Activated CD8-positive, alpha-beta memory T cell treated with anti-CD3 and anti-CD28 coated beads, Interleukin-2, amount 10 ng/mL, durations not matched to agents 7 days and 5 days (primary cell): ENCODE results near the gene MAML3. TPM values are rescaled to one million over a fixed set of nuclear protein-coding genes. Genes with fewer than 3 reads are reported as not detected.
A peak's percentile ranks its signal among the peaks of the same experiment; 100 is the strongest.

ENCODE experiments used
- ATAC-seq: fragments of 150-1000 bp; cut with Tn5 transposase; one replicate; pipeline ENCODE4 v1.10.0; 2021; ENCODE audit warnings: moderate library complexity
- CTCF ChIA-PET: fragments of 350-600 bp; sonication (Branson Sonifier 250); formaldehyde crosslinking; loops from one replicate; lab custom pipeline; 2021; ENCODE audit warnings: antibody characterized with exemption; lab: Charles Lee
- DNase-seq: peaks from one replicate; pipeline ENCODE4 v3.0.0-alpha.2; 2020
- H3K27ac Mint-ChIP-seq: one replicate; pipeline ENCODE4 v1.8.0; 2021; ENCODE audit warnings: mild to moderate bottlenecking, mixed read lengths
- H3K27me3 Mint-ChIP-seq: one replicate; pipeline ENCODE4 v1.8.0; 2021; ENCODE audit warnings: mixed read lengths
- H3K36me3 Mint-ChIP-seq: one replicate; pipeline ENCODE4 v1.8.0; 2021; ENCODE audit warnings: mild to moderate bottlenecking, mixed read lengths
- H3K4me1 Mint-ChIP-seq: one replicate; pipeline ENCODE4 v1.8.0; 2021; ENCODE audit warnings: mixed read lengths
- H3K4me3 Mint-ChIP-seq: one replicate; pipeline ENCODE4 v1.8.0; 2021; ENCODE audit warnings: mild to moderate bottlenecking, moderate library complexity, mixed read lengths
- H3K9me3 Mint-ChIP-seq: one replicate; pipeline ENCODE4 v1.8.0; 2022; ENCODE audit warnings: low read depth, mixed read lengths
- total RNA-seq, 2 experiments: library from RNA; stranded (reverse); gene quantifications; one replicate each; pipeline ENCODE4 v1.2.3, GENCODE V29; 2021

Gene MAML3
- total RNA-seq, 2 experiments from 2014 or later, result 1.8 to 4.3 TPM

- H3K27ac Mint-ChIP-seq, result peak overlapping the region; percentile 96
- no peak for DNase-seq
- H3K27me3 Mint-ChIP-seq, result peaks cover 2% of the 10 kb centered on the region
- peaks cover 77% of the 10 kb centered on the region for H3K4me1 Mint-ChIP-seq
- CTCF ChIA-PET, result interaction anchor here (0.6 to 2.4 kb wide), 3 partner anchors 12 to 151 kb away, joined by 3 to 8 read pairs (median 4); no protein-coding TSS in a partner anchor
- peaks cover 21% of the 10 kb centered on the region for H3K36me3 Mint-ChIP-seq
- ATAC-seq, result no peak
- H3K9me3 Mint-ChIP-seq, result no peaks in the 10 kb centered on the region
- H3K4me3 Mint-ChIP-seq, result no peak overlapping the region
Observed at GRCh38 chr4:140102421-140102820, 51.6 kb downstream of the MAML3 start.

- DNase-seq, result no peak
- Mint-ChIP-seq H3K4me1 (peaks cover 86% of the 10 kb centered on the region), H3K36me3 (peaks cover 21% of the 10 kb centered on the region), H3K27ac (peak overlapping the region; percentile 22), H3K9me3 (no peaks in the 10 kb centered on the region), H3K4me3 (no peak overlapping the region), H3K27me3 (no peaks in the 10 kb centered on the region)
- CTCF ChIA-PET, result interaction anchor here (1.1 to 1.2 kb wide), 2 partner anchors 16 to 22 kb away, joined by 4 read pairs; no protein-coding TSS in a partner anchor
- no peak for ATAC-seq
Observed at GRCh38 chr4:140100771-140101170, 53.2 kb downstream of the MAML3 start.

- ATAC-seq, result no peak
- Mint-ChIP-seq H3K9me3 (no peaks in the 10 kb centered on the region), H3K36me3 (peaks cover 24% of the 10 kb centered on the region), H3K27me3 (no peaks in the 10 kb centered on the region), H3K27ac (peak overlapping the region; percentile 83), H3K4me3 (peak overlapping the region; percentile 28), H3K4me1 (peaks cover 91% of the 10 kb centered on the region)
- CTCF ChIA-PET, result interaction anchor here (1.4 kb wide), 1 partner anchor 53 kb away, joined by 5 read pairs; no protein-coding TSS in a partner anchor
- peak; percentile 46 for DNase-seq
Observed at GRCh38 chr4:140099983-140100382, 54.0 kb downstream of the MAML3 start.

GRCh38 chr4:140098455-140099160, 55.4 kb downstream of the MAML3 start:
- H3K4me1 Mint-ChIP-seq, result peaks cover 96% of the 10 kb centered on the region
- CTCF ChIA-PET, result interaction anchor here (1.0 to 1.9 kb wide), 4 partner anchors 16 to 54 kb away, joined by 5 to 6 read pairs (median 5); no protein-coding TSS in a partner anchor
- peaks cover 24% of the 10 kb centered on the region for H3K36me3 Mint-ChIP-seq
- H3K27ac Mint-ChIP-seq, result peak overlapping the region; percentile 34
- no peaks in the 10 kb centered on the region for H3K27me3 Mint-ChIP-seq
- DNase-seq (no peak), ATAC-seq (no peak)
- H3K9me3 Mint-ChIP-seq, result no peaks in the 10 kb centered on the region
- H3K4me3 Mint-ChIP-seq, result no peak overlapping the region

- no peak overlapping the region for H3K4me3 Mint-ChIP-seq
- H3K36me3 Mint-ChIP-seq, result peaks cover 20% of the 10 kb centered on the region
- peak overlapping the region; percentile 94 for H3K27ac Mint-ChIP-seq
- peaks cover 91% of the 10 kb centered on the region for H3K4me1 Mint-ChIP-seq
- no peaks in the 10 kb centered on the region for H3K9me3 Mint-ChIP-seq
- DNase-seq, result no peak
- no peaks in the 10 kb centered on the region for H3K27me3 Mint-ChIP-seq
- ATAC-seq, result no peak
- CTCF ChIA-PET, result interaction anchor here (1.1 to 1.9 kb wide), 3 partner anchors 17 to 54 kb away, joined by 4 to 5 read pairs (median 4); no protein-coding TSS in a partner anchor
Observed at GRCh38 chr4:140097572-140097971, 56.4 kb downstream of the MAML3 start.

GRCh38 chr4:140096921-140097320, 57.1 kb downstream of the MAML3 start:
- ATAC-seq (no peak), DNase-seq (no peak)
- CTCF ChIA-PET, result interaction anchor here (1.1 to 1.9 kb wide), 3 partner anchors 17 to 54 kb away, joined by 4 to 5 read pairs (median 4); no protein-coding TSS in a partner anchor
- Mint-ChIP-seq H3K36me3 (peaks cover 16% of the 10 kb centered on the region), H3K4me1 (peaks cover 90% of the 10 kb centered on the region), H3K27ac (peak overlapping the region; percentile 94), H3K27me3 (no peaks in the 10 kb centered on the region), H3K9me3 (no peaks in the 10 kb centered on the region), H3K4me3 (peak overlapping the region; percentile 75)

- CTCF ChIA-PET, result interaction anchor here (0.8 to 3.2 kb wide), 10 partner anchors 11 to 157 kb away, joined by 3 to 15 read pairs (median 4); no protein-coding TSS in a partner anchor
- no peaks in the 10 kb centered on the region for H3K27me3 Mint-ChIP-seq
- peak overlapping the region; percentile 75 for H3K4me3 Mint-ChIP-seq
- ATAC-seq, result no peak
- peaks cover 15% of the 10 kb centered on the region for H3K36me3 Mint-ChIP-seq
- peak overlapping the region; percentile 94 for H3K27ac Mint-ChIP-seq
- H3K9me3 Mint-ChIP-seq, result no peaks in the 10 kb centered on the region
- DNase-seq, result no peak
- H3K4me1 Mint-ChIP-seq, result peaks cover 91% of the 10 kb centered on the region
Observed at GRCh38 chr4:140096483-140096861, 57.5 kb downstream of the MAML3 start.

- H3K27ac Mint-ChIP-seq, result peak overlapping the region; percentile 94
- H3K27me3 Mint-ChIP-seq, result no peaks in the 10 kb centered on the region
- H3K4me1 Mint-ChIP-seq, result peaks cover 91% of the 10 kb centered on the region
- H3K9me3 Mint-ChIP-seq, result no peaks in the 10 kb centered on the region
- peaks cover 10% of the 10 kb centered on the region for H3K36me3 Mint-ChIP-seq
- DNase-seq, result peak; percentile 85
- CTCF ChIA-PET, result interaction anchor here (0.8 to 3.2 kb wide), 10 partner anchors 10 to 158 kb away, joined by 3 to 15 read pairs (median 4); no protein-coding TSS in a partner anchor
- peak; percentile 86 for ATAC-seq
- H3K4me3 Mint-ChIP-seq, result peak overlapping the region; percentile 75
Observed at GRCh38 chr4:140095694-140096482, 58.1 kb downstream of the MAML3 start.

GRCh38 chr4:140094438-140095420, 59.3 kb downstream of the MAML3 start:
- CTCF ChIA-PET, result interaction anchor here (1.2 to 3.2 kb wide), 7 partner anchors 9 to 56 kb away, joined by 3 to 15 read pairs (median 4); no protein-coding TSS in a partner anchor

GRCh38 chr4:140092094-140092851, 61.7 kb downstream of the MAML3 start:
- DNase-seq (no peak), ATAC-seq (no peak)
- H3K27me3 Mint-ChIP-seq, result no peaks in the 10 kb centered on the region
- peaks cover 5% of the 10 kb centered on the region for H3K36me3 Mint-ChIP-seq
- H3K4me1 Mint-ChIP-seq, result peaks cover 65% of the 10 kb centered on the region
- H3K27ac Mint-ChIP-seq, result no peak overlapping the region
- CTCF ChIA-PET, result no interaction called here
- no peaks in the 10 kb centered on the region for H3K9me3 Mint-ChIP-seq
- no peak overlapping the region for H3K4me3 Mint-ChIP-seq

More at GRCh38 chr4:140094438-140095420, 59.3 kb downstream of the MAML3 start:
- Mint-ChIP-seq H3K27me3 (no peaks in the 10 kb centered on the region), H3K27ac (peak overlapping the region; percentile 94), H3K4me3 (peak overlapping the region; percentile 75), H3K4me1 (peaks cover 86% of the 10 kb centered on the region), H3K36me3 (peaks cover 6% of the 10 kb centered on the region), H3K9me3 (no peaks in the 10 kb centered on the region)
- ATAC-seq (peak; percentile 14), DNase-seq (peak; percentile 62)

GRCh38 chr4:140091305-140091704, 62.7 kb downstream of the MAML3 start:
- peaks cover 4% of the 10 kb centered on the region for H3K36me3 Mint-ChIP-seq
- H3K4me3 Mint-ChIP-seq, result no peak overlapping the region
- H3K9me3 Mint-ChIP-seq, result no peaks in the 10 kb centered on the region
- H3K27me3 Mint-ChIP-seq, result no peaks in the 10 kb centered on the region
- CTCF ChIA-PET, result interaction anchor here (1.0 kb wide), 1 partner anchor 13 kb away, joined by 4 read pairs; no protein-coding TSS in a partner anchor
- no peak for ATAC-seq
- no peak for DNase-seq
- no peak overlapping the region for H3K27ac Mint-ChIP-seq
- peaks cover 55% of the 10 kb centered on the region for H3K4me1 Mint-ChIP-seq
